SK-N-SH (cell line): ENCODE results near the gene PPP3R2. TPM values are rescaled to one million over a fixed set of nuclear protein-coding genes. Genes with fewer than 3 reads are reported as not detected.

Experiments used
- CTCF ChIA-PET: fragments of 300-600, 350-600 bp; formaldehyde crosslinking; extraction: SDS; loops from one replicate; lab custom pipeline; 2021; lab: Yijun Ruan, JAX
- POLR2A ChIA-PET: fragments of 350-600 bp; sonication (Branson Sonifier 250); formaldehyde crosslinking; extraction: SDS; loops from one replicate; lab custom pipeline; 2020; ENCODE audit warnings: antibody characterized with exemption, inconsistent platforms; lab: Yijun Ruan, JAX
- DNase-seq: peaks from one replicate; pipeline ENCODE4 v3.0.0; 2012
- H2AFZ ChIP-seq: fragments of 200-600 bp; sonication (generic); 2 replicates; pipeline ENCODE4 v1.8.1; 2016; ENCODE audit warnings: antibody characterized with exemption, mild to moderate bottlenecking, low read depth
- H3F3A ChIP-seq: fragments of 200-600 bp; sonication (generic); replicated peaks from 2 replicates; pipeline ENCODE3; 2016; ENCODE audit warnings: antibody characterized with exemption, mild to moderate bottlenecking; ENCODE audit not compliant: insufficient read depth
- H3K27ac ChIP-seq, 2 experiments: fragments of 200-500 bp in 1 of 2; fragments of 200-600 bp in 1 of 2; sonication (Bioruptor generic) in 1 of 2; sonication (generic), shearing (Covaris generic) in 1 of 2; 2 replicates each; pipeline versions ENCODE4 v1.5.1 to v1.6.1; 2014 to 2016; ENCODE audit warnings: low read depth in 2 of 2, inconsistent platforms in 1 of 2, low read length in 1 of 2, mild to moderate bottlenecking in 1 of 2, mixed read lengths in 1 of 2
- H3K27me3 ChIP-seq: fragments of 200-600 bp; sonication (generic), shearing (Covaris generic); 2 replicates; pipeline ENCODE4 v1.6.1; 2016; ENCODE audit warnings: mixed run types; ENCODE audit not compliant: insufficient read depth
- H3K36me3 ChIP-seq, 2 experiments: fragments of 200-500 bp in 1 of 2; fragments of 200-600 bp in 1 of 2; sonication (Bioruptor generic) in 1 of 2; sonication (generic) in 1 of 2; replicated peaks in 1 of 2; 2 replicates each; pipeline versions ENCODE3 to v1.5.1; 2014 to 2016; ENCODE audit warnings: low read length in 1 of 2, mild to moderate bottlenecking in 1 of 2; ENCODE audit not compliant: insufficient read depth in 2 of 2, control insufficient read depth in 1 of 2
- H3K4me1 ChIP-seq, 2 experiments: fragments of 200-500 bp in 1 of 2; fragments of 200-600 bp in 1 of 2; sonication (Bioruptor generic) in 1 of 2; sonication (generic), shearing (Covaris generic) in 1 of 2; 2 replicates each; pipeline versions ENCODE4 v1.5.1 to v1.6.1; 2014 to 2016; ENCODE audit warnings: low read depth in 1 of 2, low read length in 1 of 2, mixed run types in 1 of 2; ENCODE audit not compliant: insufficient read depth in 2 of 2, control insufficient read depth in 1 of 2
- H3K4me2 ChIP-seq: fragments of 200-600 bp; sonication (generic), shearing (Covaris generic); 2 replicates; pipeline ENCODE4 v1.6.1; 2017; ENCODE audit warnings: mixed run types
- H3K4me3 ChIP-seq, 2 experiments: fragments of 200-500 bp in 1 of 2; fragments of 200-600 bp in 1 of 2; sonication (Bioruptor generic) in 1 of 2; sonication (generic), shearing (Covaris generic) in 1 of 2; 2 replicates each; pipeline versions ENCODE4 v1.5.1 to v1.8.1; 2014 to 2016; ENCODE audit warnings: low read depth in 2 of 2, inconsistent platforms in 1 of 2, low read length in 1 of 2, mild to moderate bottlenecking in 1 of 2, mixed read lengths in 1 of 2, moderate library complexity in 1 of 2
- H3K79me2 ChIP-seq: fragments of 200-600 bp; sonication (generic); 2 replicates; pipeline ENCODE4 v1.8.1; 2017; ENCODE audit warnings: mild to moderate bottlenecking; ENCODE audit not compliant: insufficient read depth
- H3K9ac ChIP-seq: fragments of 200-600 bp; sonication (generic); 2 replicates; pipeline ENCODE4 v1.6.1; 2017; ENCODE audit warnings: mixed run types
- H3K9me2 ChIP-seq: fragments of 200-600 bp; sonication (generic); 2 replicates; pipeline ENCODE4 v1.6.1; 2017; ENCODE audit warnings: mixed run types
- H3K9me3 ChIP-seq: fragments of 200-600 bp; sonication (generic); 2 replicates; pipeline ENCODE4 v1.6.1; 2017; ENCODE audit warnings: mixed run types, mild to moderate bottlenecking, moderate library complexity
- H4K20me1 ChIP-seq: fragments of 200-600 bp; sonication (generic); 2 replicates; pipeline ENCODE4 v1.6.1; 2017; ENCODE audit warnings: mild to moderate bottlenecking, mixed run types; ENCODE audit not compliant: insufficient read depth
- CHD2 ChIP-seq: fragments of 150-350 bp; IDR thresholded peaks from 2 replicates; pipeline ENCODE4 v1.6.1; 2018; ENCODE audit warnings: low read length; ENCODE audit not compliant: partially characterized antibody
- ELF1 ChIP-seq: IDR thresholded peaks from 2 replicates; pipeline ENCODE4 v1.4.0; 2012
- EP300 ChIP-seq, 2 experiments: IDR thresholded peaks; 2 replicates each; pipeline versions ENCODE4 v1.4.0 to v1.6.1; 2012; ENCODE audit warnings: borderline replicate concordance in 1 of 2, low read depth in 1 of 2, low read length in 1 of 2
- EZH2phosphoT487 ChIP-seq: fragments of 200-600 bp; sonication (generic); IDR thresholded peaks from 2 replicates; pipeline ENCODE4 v1.6.1; 2017; ENCODE audit warnings: low read depth, mixed run types, mild to moderate bottlenecking, antibody characterized with exemption, moderate library complexity, borderline replicate concordance
- FOXJ3 ChIP-seq: sonication (generic); formaldehyde crosslinking; IDR thresholded peaks from 2 replicates; pipeline ENCODE4 v1.5.1; 2020; ENCODE audit warnings: mild to moderate bottlenecking, missing genetic modification reagents
- FOXM1 ChIP-seq: IDR thresholded peaks from 2 replicates; pipeline ENCODE4 v1.4.0; 2012; ENCODE audit warnings: low read depth, mild to moderate bottlenecking
- GABPA ChIP-seq: IDR thresholded peaks from 2 replicates; pipeline ENCODE4 v1.4.0; 2012; ENCODE audit warnings: low read depth, mild to moderate bottlenecking
- MEF2A ChIP-seq: IDR thresholded peaks from 2 replicates; pipeline ENCODE4 v1.4.0; 2012; ENCODE audit warnings: low read depth, borderline replicate concordance
- NFIC ChIP-seq: IDR thresholded peaks from 2 replicates; pipeline ENCODE4 v1.4.0; 2012; ENCODE audit warnings: borderline replicate concordance
- NRF1 ChIP-seq: IDR thresholded peaks from 2 replicates; pipeline ENCODE4 v1.6.1; 2012; ENCODE audit warnings: low read depth, mild to moderate bottlenecking, low read length
- RAD21 ChIP-seq: IDR thresholded peaks from 2 replicates; pipeline ENCODE4 v1.6.1; 2012; ENCODE audit warnings: mild to moderate bottlenecking, low read length
- SIN3A ChIP-seq: IDR thresholded peaks from 2 replicates; pipeline ENCODE4 v1.6.1; 2012; ENCODE audit warnings: low read depth, mild to moderate bottlenecking, low read length, moderate library complexity, borderline replicate concordance
- SMC3 ChIP-seq: IDR thresholded peaks from 2 replicates; pipeline ENCODE4 v1.6.1; 2012; ENCODE audit warnings: low read depth, low read length, improper control_type of control experiment
- TCF12 ChIP-seq: IDR thresholded peaks from 2 replicates; pipeline ENCODE4 v1.4.0; 2012
- TEAD4 ChIP-seq: IDR thresholded peaks from 2 replicates; pipeline ENCODE4 v1.4.0; 2012; ENCODE audit warnings: mild to moderate bottlenecking, borderline replicate concordance; ENCODE audit not compliant: insufficient read depth
- USF2 ChIP-seq: fragments of 150-350 bp; IDR thresholded peaks from 2 replicates; pipeline ENCODE4 v1.6.1; 2017; ENCODE audit warnings: antibody characterized with exemption, low read length, low read depth, borderline replicate concordance
- ZBTB33 ChIP-seq: IDR thresholded peaks from 2 replicates; pipeline ENCODE4 v1.4.0; 2012; ENCODE audit warnings: low read depth, borderline replicate concordance
- WGBS: methylation state at CpG from one replicate; pipeline ENCODE4 v1.1.6; 2017; ENCODE audit warnings: low lambda C conversion rate; 5-methylcytosine and 5-hydroxymethylcytosine counted together
- polyA plus RNA-seq, 3 experiments: library from polyadenylated mRNA; depleted of rRNA; stranded (reverse); fragments of >200 nt; gene quantifications; 2 replicates each; pipeline ENCODE4 v1.2.3, GENCODE V29; 2012

PPP3R2 gene
- polyA plus RNA-seq, 1 of the 3 experiments (the other 2 are of a cell fraction): not detected

- Histone ChIP-seq H2AFZ (no peak overlapping the region), H3K36me3 (peaks cover 0 to 4% of the 10 kb centered on the region in 2 experiments), H3K4me2 (no peak overlapping the region), H3K27ac (no peak overlapping the region), H4K20me1 (no peaks in the 10 kb centered on the region), H3K9me2 (no peaks in the 10 kb centered on the region), H3K4me1 (peaks cover 2 to 5% of the 10 kb centered on the region in 2 experiments; a peak in 2 of 4 replicates), H3K27me3 (no peaks in the 10 kb centered on the region), H3K9ac (no peak overlapping the region), H3K9me3 (no peaks in the 10 kb centered on the region), H3K79me2 (no peaks in the 10 kb centered on the region), H3K4me3 (no peak overlapping the region), H3F3A (peaks cover 11% of the 10 kb centered on the region)
- no peak for DNase-seq
- 75% methylated on average over 3 of the region's 3 CpGs for WGBS
- ChIA-PET POLR2A (no interaction called here), CTCF (interaction anchor here (0.7 kb wide), 1 partner anchor 11 kb away, joined by 3 read pairs; no protein-coding TSS in a partner anchor)
- TF ChIP-seq USF2 (no peak), FOXM1 (no peak), EZH2phosphoT487 (no peak), FOXJ3 (CRISPR knock-in tag) (no peak)
Observed at GRCh38 chr9:101578378-101578777, 16.4 kb downstream of the PPP3R2 start.

- H2AFZ ChIP-seq: no peak overlapping the region
- H3K36me3 ChIP-seq: peaks cover 4 to 9% of the 10 kb centered on the region in 2 experiments
- no peaks in the 10 kb centered on the region for H3K9me3 ChIP-seq
- H3K4me2 ChIP-seq: no peak overlapping the region
- TF ChIP-seq EZH2phosphoT487: no peak
- TF ChIP-seq EP300 (IDR thresholded peaks at IDR 0.05; ENCODE audit: borderline replicate concordance in 1 of 2, low read depth in 1 of 2, low read length in 1 of 2): no peak
- TF ChIP-seq NFIC: no peak
- no peak for TF ChIP-seq CHD2
- TF ChIP-seq NRF1: no peak
- TF ChIP-seq TEAD4: no peak
- H3F3A ChIP-seq: no peaks in the 10 kb centered on the region
- ChIA-PET POLR2A (no interaction called here), CTCF (interaction anchor here (0.6 kb wide), 1 partner anchor 82 kb away, joined by 3 read pairs; no protein-coding TSS in a partner anchor)
- H3K27ac ChIP-seq: no peak overlapping the region
- no peaks in the 10 kb centered on the region for H3K27me3 ChIP-seq
- peaks cover 0 to 2% of the 10 kb centered on the region in 2 experiments; a peak in 1 of 4 replicates for H3K4me1 ChIP-seq
- no peaks in the 10 kb centered on the region for H3K79me2 ChIP-seq
- H3K9ac ChIP-seq: no peak overlapping the region
- no peaks in the 10 kb centered on the region for H4K20me1 ChIP-seq
- H3K9me2 ChIP-seq: no peaks in the 10 kb centered on the region
- DNase-seq: no peak
- H3K4me3 ChIP-seq: no peak overlapping the region
Observed at GRCh38 chr9:101574731-101575333, 19.9 kb downstream of the PPP3R2 start.

GRCh38 chr9:101572316-101572715 lies 22.5 kb downstream of the PPP3R2 start:
- Histone ChIP-seq H3K27me3 (no peaks in the 10 kb centered on the region), H3K4me1 (peaks cover 0 to 5% of the 10 kb centered on the region in 2 experiments; a peak in 1 of 4 replicates), H3K9ac (no peak overlapping the region), H3K9me2 (no peaks in the 10 kb centered on the region), H4K20me1 (no peaks in the 10 kb centered on the region), H3K9me3 (no peaks in the 10 kb centered on the region), H3K79me2 (no peaks in the 10 kb centered on the region), H3K4me3 (no peak overlapping the region), H3K27ac (no peak overlapping the region), H2AFZ (no peak overlapping the region), H3K36me3 (peaks cover 19 to 24% of the 10 kb centered on the region in 2 experiments), H3F3A (no peaks in the 10 kb centered on the region), H3K4me2 (no peak overlapping the region)
- 66% methylated on average over 2 of the region's 2 CpGs for WGBS
- ChIA-PET CTCF (interaction anchor here (1.3 to 2.3 kb wide), 4 partner anchors 42 to 156 kb away, joined by 3 to 9 read pairs (median 4); no protein-coding TSS in a partner anchor), POLR2A (no interaction called here)
- DNase-seq: no peak
- TF ChIP-seq TCF12: no peak
- TF ChIP-seq SMC3: no peak
- TF ChIP-seq USF2: no peak
- TF ChIP-seq SIN3A: no peak
- TF ChIP-seq GABPA: no peak
- TF ChIP-seq EZH2phosphoT487: no peak
- no peak for TF ChIP-seq RAD21
- TF ChIP-seq ELF1: no peak
- TF ChIP-seq MEF2A: no peak
- TF ChIP-seq CHD2: no peak
- no peak for TF ChIP-seq ZBTB33
- no peak for TF ChIP-seq FOXM1
